Body of pancreas (tissue), 4 donors: ENCODE data around the gene THUMPD1.

Experiments
- POLR2A ChIP-seq, 3 donors: fragments of 450-650 bp; IDR thresholded peaks; one replicate each; pipeline ENCODE4 v1.6.1; 2016; ENCODE audit warnings: antibody characterized with exemption in 3 of 3, mild to moderate bottlenecking in 2 of 3
- TF ChIP-seq, protein P1 (sequence below), 7 experiments: fragments of 450-650 bp in 4 of 7; fragments of 200-600 bp in 3 of 7; sonication (generic) in 3 of 7; IDR thresholded peaks; one replicate each; pipeline ENCODE4 v1.5.1; 2016 to 2019; ENCODE audit warnings: antibody characterized with exemption in 7 of 7

DNA sequence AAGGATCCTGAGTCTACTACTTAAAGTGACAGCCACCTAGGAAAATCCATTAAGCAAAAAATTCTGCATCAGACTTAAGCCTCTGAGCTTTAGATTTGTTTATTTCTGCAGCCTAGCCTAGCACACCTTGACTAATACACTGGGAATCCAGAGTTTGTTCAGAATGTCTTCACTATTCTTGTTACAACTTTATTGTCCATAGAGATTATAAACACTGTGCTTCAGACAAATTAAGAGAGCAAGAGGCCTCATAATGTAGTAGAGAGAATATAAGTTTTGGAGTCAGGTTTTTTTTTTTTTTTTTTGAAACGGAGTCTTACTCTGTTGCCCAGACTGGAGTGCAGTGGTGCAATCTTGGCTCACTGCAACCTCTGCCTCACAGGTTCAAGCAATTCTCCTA lies 8.9 kb upstream of the THUMPD1 start:
- TF ChIP-seq, protein P1, sequence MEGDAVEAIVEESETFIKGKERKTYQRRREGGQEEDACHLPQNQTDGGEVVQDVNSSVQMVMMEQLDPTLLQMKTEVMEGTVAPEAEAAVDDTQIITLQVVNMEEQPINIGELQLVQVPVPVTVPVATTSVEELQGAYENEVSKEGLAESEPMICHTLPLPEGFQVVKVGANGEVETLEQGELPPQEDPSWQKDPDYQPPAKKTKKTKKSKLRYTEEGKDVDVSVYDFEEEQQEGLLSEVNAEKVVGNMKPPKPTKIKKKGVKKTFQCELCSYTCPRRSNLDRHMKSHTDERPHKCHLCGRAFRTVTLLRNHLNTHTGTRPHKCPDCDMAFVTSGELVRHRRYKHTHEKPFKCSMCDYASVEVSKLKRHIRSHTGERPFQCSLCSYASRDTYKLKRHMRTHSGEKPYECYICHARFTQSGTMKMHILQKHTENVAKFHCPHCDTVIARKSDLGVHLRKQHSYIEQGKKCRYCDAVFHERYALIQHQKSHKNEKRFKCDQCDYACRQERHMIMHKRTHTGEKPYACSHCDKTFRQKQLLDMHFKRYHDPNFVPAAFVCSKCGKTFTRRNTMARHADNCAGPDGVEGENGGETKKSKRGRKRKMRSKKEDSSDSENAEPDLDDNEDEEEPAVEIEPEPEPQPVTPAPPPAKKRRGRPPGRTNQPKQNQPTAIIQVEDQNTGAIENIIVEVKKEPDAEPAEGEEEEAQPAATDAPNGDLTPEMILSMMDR (IDR thresholded peaks at IDR 0.05), result no peak
- no peak for TF ChIP-seq POLR2A (IDR thresholded peaks at IDR 0.05)
